CD1c-positive myeloid dendritic cell (primary cell): Measurements from ENCODE around the gene PRR5L.

Experiments
- DNase-seq: peaks from one replicate; pipeline ENCODE4 v3.0.0-alpha.2; 2016; ENCODE audit errors: extremely low spot score

The PRR5L gene

GRCh38 chr11:36400766-36401455, 104.8 kb downstream of the PRR5L start:
- peak; percentile 42 for DNase-seq

- DNase-seq, result no peak
Observed at GRCh38 chr11:36402568-36403170, 106.6 kb downstream of the PRR5L start.

- DNase-seq, result no peak
Observed at GRCh38 chr11:36403661-36404060, 107.6 kb downstream of the PRR5L start.

DNA sequence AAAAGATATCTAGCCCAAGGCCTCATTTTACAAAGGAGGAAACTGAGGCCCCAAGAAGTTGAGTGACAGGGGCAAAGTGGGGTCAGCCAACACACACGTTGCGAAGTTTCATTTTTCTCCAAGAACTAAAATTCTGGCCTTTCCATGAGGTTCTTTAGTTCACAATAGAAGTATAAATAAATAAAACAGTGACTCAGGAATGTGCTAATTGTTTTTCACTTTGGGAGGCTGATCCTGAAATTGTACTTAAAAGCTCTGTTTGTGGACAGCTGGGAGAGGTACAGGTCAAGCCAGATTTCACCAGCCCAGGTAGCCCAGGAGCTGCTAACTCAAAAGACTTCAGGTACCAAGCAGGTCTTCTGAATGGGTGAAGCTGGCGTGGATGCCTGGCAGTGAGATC, 108.7 kb downstream of the PRR5L start:
- DNase-seq, result no peak

DNA sequence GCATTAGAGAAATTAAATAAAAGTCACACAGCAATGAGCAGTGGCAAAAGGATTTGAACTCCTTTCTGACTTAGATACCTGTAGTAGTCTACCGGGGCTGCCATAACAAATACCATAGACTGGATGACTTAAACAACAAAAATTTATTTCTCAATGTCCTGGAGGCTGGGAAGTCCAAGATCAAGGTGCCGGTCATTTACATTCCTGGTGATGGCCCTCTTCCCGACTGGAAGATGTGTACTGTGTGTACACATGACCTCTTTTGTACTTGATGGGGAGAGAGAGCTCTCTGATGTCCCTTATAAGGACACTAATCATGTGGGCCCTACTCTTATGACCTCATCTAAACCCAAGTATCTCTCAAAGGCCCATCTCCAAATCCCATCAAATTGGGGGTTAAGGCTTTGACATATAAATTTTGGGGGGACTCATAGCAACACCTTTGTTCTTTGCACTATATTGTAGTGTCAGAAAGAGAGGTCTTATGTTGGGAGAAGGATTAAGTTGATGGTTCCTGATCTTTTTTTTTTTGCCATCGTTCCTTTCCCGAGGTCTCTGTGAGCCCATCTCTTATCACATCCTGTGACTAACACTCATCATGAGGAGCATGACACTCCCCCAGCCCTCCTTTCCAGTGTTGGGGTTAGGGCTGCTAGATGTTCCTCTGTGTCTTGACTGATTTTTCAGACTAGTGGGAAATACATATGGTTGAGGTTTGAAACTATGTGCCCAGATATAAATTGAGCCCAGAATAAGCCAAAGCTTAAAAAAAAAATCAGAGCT, 109.7 kb downstream of the PRR5L start:
- no peak for DNase-seq

GRCh38 chr11:36407356-36407755, 111.3 kb downstream of the PRR5L start:
- DNase-seq, result peak; percentile 77

GRCh38 chr11:36408498-36409136, 112.5 kb downstream of the PRR5L start:
- DNase-seq, result no peak

- peak; percentile 21 for DNase-seq
Observed at GRCh38 chr11:36409152-36409816, 113.2 kb downstream of the PRR5L start.

- DNase-seq, result peak; percentile 95
Observed at GRCh38 chr11:36411202-36411640, 115.1 kb downstream of the PRR5L start.

DNA sequence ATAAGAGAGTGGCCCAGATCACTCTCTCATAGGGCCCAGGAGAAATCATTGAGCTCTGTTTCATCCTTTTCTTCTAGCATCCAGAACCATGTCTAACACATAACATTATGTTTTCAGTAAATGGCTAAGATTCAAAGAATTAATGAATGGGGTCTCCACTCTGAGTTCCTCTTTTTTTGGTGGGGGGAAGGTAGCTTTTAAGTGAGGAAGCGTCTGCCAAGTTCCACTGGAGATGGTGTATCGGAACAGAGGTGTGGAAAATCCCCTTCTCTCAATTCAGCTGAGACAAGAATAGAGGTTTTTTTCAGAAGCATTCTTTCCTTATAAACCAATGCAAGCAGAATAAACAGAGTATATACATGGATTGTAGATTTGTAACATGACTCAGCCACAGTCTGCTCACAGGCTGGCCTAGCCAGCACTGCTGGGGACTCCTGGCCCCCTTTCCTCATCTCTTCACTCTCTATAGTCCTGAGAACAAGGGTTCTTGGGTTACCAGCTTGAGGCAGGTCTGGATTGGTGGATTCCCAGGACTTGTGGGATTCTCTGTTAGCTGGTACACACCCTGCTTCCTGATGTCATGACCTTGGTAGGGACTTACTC, 116.8 kb downstream of the PRR5L start:
- no peak for DNase-seq

DNA sequence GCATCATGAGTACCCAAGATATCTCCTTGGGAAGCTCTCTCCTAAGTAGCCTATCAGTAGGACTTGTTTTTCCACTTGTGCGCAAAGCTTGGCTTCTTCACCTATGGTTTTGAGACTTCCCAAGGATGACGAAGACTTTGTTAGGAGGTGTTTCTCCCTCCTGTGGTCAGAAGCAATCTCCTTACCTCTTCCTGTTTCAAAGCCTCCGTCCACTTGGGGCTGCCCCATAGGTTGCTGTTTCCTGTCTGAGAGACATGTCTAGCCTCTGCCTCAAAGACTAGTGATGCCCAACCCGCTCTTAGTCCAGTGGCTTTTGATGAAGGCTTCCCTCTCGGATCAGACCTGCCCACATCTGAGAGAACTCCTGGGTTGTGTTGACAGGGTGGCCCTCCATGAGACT, 121.1 kb downstream of the PRR5L start:
- no peak for DNase-seq

DNA sequence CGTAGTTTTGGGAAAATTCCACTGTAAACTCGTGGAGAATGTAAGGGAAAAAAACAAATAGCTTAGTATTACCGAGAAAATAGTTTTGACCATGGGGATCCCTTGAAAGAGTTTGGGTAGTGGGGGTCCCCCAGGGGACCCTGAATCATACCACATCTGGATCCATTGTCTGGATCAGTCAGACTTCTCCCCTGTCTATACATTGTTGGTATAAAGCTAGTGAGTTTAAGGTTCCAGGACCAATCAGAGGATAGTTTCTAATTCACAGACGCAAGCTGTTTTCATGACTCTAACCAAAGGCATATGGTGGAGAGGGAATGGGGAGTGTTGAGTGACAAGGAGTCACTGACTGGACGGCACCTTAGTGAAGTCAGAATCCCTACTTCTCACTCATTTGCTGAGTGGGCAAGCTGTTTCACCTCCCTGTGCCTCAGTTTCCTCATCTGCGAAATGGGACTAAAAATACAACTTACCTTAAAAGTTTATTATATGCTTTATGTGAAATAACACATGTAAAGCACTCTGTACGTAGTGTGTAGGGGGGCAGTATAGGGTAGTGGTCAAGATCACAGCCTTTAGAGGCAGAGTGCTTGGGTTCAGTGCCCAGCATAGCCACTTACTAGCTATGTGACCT, 123.8 kb downstream of the PRR5L start:
- no peak for DNase-seq

DNA sequence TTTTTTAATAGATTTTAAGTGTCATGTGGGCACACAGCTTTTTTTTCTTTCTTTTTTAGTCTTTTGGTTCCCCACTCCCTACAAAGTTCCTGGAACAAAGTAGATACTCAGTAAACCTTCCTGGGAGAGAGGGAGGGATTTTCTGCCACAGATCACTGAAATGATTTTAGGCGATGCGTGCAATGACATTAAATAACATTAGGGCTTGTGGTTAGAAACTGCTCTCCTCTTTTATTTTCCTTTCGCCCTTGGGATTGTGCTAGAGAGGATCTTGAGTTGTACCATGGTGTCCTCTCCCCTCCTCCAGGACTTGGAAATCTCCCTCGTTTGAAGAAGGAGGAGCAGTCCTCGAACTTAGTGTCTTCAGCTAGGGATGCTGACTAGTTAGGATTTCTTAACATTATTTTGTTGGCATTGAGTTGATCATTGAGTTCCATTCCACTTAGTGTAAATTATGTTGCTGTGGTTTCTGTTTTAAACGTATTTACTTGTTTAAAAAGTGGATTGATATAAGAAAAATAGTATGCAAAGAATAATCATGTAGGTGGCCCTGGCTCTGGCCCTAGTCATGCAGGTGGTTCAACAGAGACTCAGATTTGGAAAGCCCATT, 125.6 kb downstream of the PRR5L start:
- no peak for DNase-seq

GRCh38 chr11:36425561-36426081, 129.5 kb downstream of the PRR5L start:
- DNase-seq, result peak; percentile 51

- DNase-seq, result no peak
Observed at GRCh38 chr11:36426226-36426848, 130.2 kb downstream of the PRR5L start.

DNA sequence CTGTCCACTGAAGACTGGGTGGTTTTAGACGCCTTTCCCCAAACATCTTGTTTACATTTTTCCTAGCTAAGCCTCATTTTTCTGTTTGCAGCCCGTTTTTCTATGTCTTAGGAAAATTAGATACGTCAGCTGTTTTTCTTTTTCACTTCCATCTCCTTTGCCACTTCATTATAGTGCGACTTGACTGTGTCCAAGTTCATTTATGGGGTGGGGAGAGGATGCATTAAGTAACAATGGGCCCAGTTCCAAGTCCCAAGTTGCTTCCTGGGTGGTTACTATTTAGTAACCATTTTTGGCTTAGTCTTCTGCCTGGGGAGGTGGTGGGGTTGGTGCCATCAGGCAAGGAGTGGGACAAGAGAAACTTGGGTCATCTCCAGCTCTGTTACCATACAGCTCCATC, 131.0 kb downstream of the PRR5L start:
- no peak for DNase-seq

DNA sequence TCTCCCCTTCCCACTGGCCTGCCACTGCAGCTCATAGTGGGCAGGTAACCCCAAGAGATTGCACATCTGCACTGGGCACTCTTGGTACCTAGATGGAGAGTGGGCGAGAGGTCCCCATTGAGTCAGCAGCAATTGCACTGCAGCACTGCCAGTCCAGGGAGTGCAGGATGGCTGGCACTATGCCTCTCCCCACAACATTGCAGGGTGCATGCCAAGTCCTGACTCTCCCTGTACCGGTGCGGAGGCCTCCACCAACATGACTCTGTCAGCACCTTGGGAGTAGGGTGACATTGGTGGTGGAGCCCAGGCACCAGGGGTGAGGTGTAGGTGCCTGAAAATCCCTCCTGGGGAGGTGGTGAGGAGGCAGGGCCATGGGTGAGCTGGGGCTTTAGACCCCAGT, 131.8 kb downstream of the PRR5L start:
- DNase-seq, result no peak

- peak; percentile 35 for DNase-seq
Observed at GRCh38 chr11:36431429-36432092, 135.5 kb downstream of the PRR5L start.

GRCh38 chr11:36432093-36432469, 136.0 kb downstream of the PRR5L start:
- DNase-seq, result no peak
